K562 (cell line): ENCODE data around the gene JAG2. TPM values are rescaled to one million over a fixed set of nuclear protein-coding genes. Genes with fewer than 3 reads are reported as not detected.

ENCODE experiments used
- ATAC-seq: fragments of 200-7000 bp; cut with Tn5 transposase; 3 replicates; pipeline ENCODE4 v1.9.1; 2020; ENCODE audit warnings: moderate library complexity
- BruUV-seq: library from RNA; stranded (reverse); fragments of 400-500 nt; replicated peaks from 2 replicates; lab custom pipeline; 2021; lab: Mats Ljungman, UMichigan
- CTCF ChIA-PET: fragments of 300-600 bp; formaldehyde crosslinking; extraction: SDS; loops from one replicate; lab custom pipeline; 2021; ENCODE audit warnings: low intra/inter-chr PET ratio; lab: Yijun Ruan, JAX
- POLR2A ChIA-PET: fragments of 300-600, 350-650 bp; sonication (Branson Sonifier 250); formaldehyde crosslinking; extraction: SDS; loops from one replicate; lab custom pipeline; 2021; ENCODE audit warnings: antibody characterized with exemption, inconsistent platforms; lab: Yijun Ruan, JAX
- DNase-seq, 4 experiments: peaks; one replicate each; pipeline versions ENCODE4 v3.0.0 to v3.0.0-alpha.2; 2011 to 2018; ENCODE audit warnings: low spot score in 3 of 4, mixed read lengths in 3 of 4; ENCODE audit errors: extremely low read depth in 1 of 4
- FAIRE-seq: peaks from 2 replicates; lab custom pipeline; 2011; peaks lifted over from hg19 to GRCh38; lab: Jason Lieb, UNC
- H2AFZ ChIP-seq: 2 replicates; pipeline ENCODE4 v1.6.0; 2011; ENCODE audit warnings: low read depth, low read length, control low read depth, inconsistent platforms
- H3K27ac ChIP-seq: fragments of 200-600 bp; 3 replicates; pipeline ENCODE4 v1.8.0; 2011; ENCODE audit warnings: low read depth, mild to moderate bottlenecking, control low read depth, inconsistent platforms, low read length, moderate library complexity, mixed read lengths; ENCODE audit errors: extremely low read depth
- H3K27me3 ChIP-seq, 2 experiments: fragments of 300-600 bp in 1 of 2; 2 replicates in 1 of 2; 3 replicates in 1 of 2; pipeline versions ENCODE4 v1.6.0 to v1.8.0; 2011; ENCODE audit warnings: inconsistent platforms in 2 of 2, low read length in 2 of 2, mild to moderate bottlenecking in 1 of 2, mixed read lengths in 1 of 2, moderate library complexity in 1 of 2; ENCODE audit not compliant: control insufficient read depth in 2 of 2, insufficient read depth in 2 of 2
- H3K36me3 ChIP-seq: fragments of 300-600 bp; 3 replicates; pipeline ENCODE4 v1.8.0; 2011; ENCODE audit warnings: mild to moderate bottlenecking, low read length, inconsistent platforms; ENCODE audit not compliant: control insufficient read depth, insufficient read depth
- H3K4me1 ChIP-seq, 2 experiments: fragments of 200-600 bp in 1 of 2; replicated peaks in 1 of 2; 2 replicates in 1 of 2; 3 replicates in 1 of 2; pipeline versions ENCODE4 v1.5.1 to v1.8.0; 2011; ENCODE audit warnings: inconsistent platforms in 2 of 2, low read length in 2 of 2, mild to moderate bottlenecking in 1 of 2, mixed read lengths in 1 of 2, moderate library complexity in 1 of 2; ENCODE audit not compliant: control insufficient read depth in 2 of 2, insufficient read depth in 2 of 2
- H3K4me2 ChIP-seq: 2 replicates; pipeline ENCODE4 v1.6.1; 2011; ENCODE audit warnings: low read length, control low read depth, inconsistent platforms, mixed read lengths; ENCODE audit not compliant: insufficient read depth
- H3K4me3 ChIP-seq: fragments of 200-600 bp; sonication (generic), shearing (Covaris generic); 2 replicates; pipeline ENCODE4 v1.5.1; 2016; ENCODE audit warnings: control low read depth, inconsistent platforms
- H3K79me2 ChIP-seq: fragments of 200-600 bp; 3 replicates; pipeline ENCODE4 v1.8.0; 2011; ENCODE audit warnings: low read length, inconsistent platforms; ENCODE audit not compliant: control insufficient read depth, insufficient read depth
- H3K9ac ChIP-seq, 2 experiments: 2 replicates each; pipeline versions ENCODE4 v1.6.0 to v1.6.1; 2011; ENCODE audit warnings: low read depth in 2 of 2, low read length in 2 of 2, control low read depth in 1 of 2, inconsistent platforms in 1 of 2, mild to moderate bottlenecking in 1 of 2, mixed read lengths in 1 of 2; ENCODE audit not compliant: insufficient read depth in 1 of 2
- H3K9me1 ChIP-seq: one replicate; pipeline ENCODE4 v1.6.0; 2011; ENCODE audit warnings: inconsistent platforms, mild to moderate bottlenecking, low read length, moderate library complexity; ENCODE audit not compliant: control insufficient read depth, insufficient read depth
- H3K9me3 ChIP-seq: replicated peaks from 2 replicates; pipeline ENCODE4 v1.5.1; 2011; ENCODE audit warnings: low read depth, low read length, inconsistent platforms; ENCODE audit not compliant: control insufficient read depth, insufficient read depth
- H4K20me1 ChIP-seq: replicated peaks from 2 replicates; pipeline ENCODE4 v1.6.1; 2011; ENCODE audit warnings: low read length, inconsistent platforms, mixed read lengths; ENCODE audit not compliant: control insufficient read depth, insufficient read depth
- MEF2A ChIP-seq: IDR thresholded peaks from 2 replicates; pipeline ENCODE4 v1.6.1; 2011; ENCODE audit warnings: low read depth, mild to moderate bottlenecking, low read length, moderate library complexity; ENCODE audit not compliant: control insufficient read depth
- MYBL2 ChIP-seq, 2 experiments: fragments of 450-650 bp in 1 of 2; sonication (generic) in 1 of 2; formaldehyde crosslinking in 1 of 2; IDR thresholded peaks; 2 replicates each; pipeline versions ENCODE4 v1.6.1 to v1.8.1; 2017 to 2022; ENCODE audit warnings: borderline replicate concordance in 1 of 2, inconsistent platforms in 1 of 2, low read depth in 1 of 2, mild to moderate bottlenecking in 1 of 2, missing genetic modification reagents in 1 of 2, moderate library complexity in 1 of 2
- PRMT5 ChIP-seq: sonication (generic); formaldehyde crosslinking; IDR thresholded peaks from 2 replicates; pipeline ENCODE4 v1.5.0; 2020; ENCODE audit warnings: missing genetic modification reagents
- PTBP1 ChIP-seq: fragments of 200-400 bp; formaldehyde crosslinking; IDR thresholded peaks from 2 replicates; pipeline ENCODE4 v1.6.1; 2017; ENCODE audit warnings: low read depth, low read length
- ZKSCAN3 ChIP-seq: fragments of 250-450 bp; sonication (Bioruptor Pico); IDR thresholded peaks from 2 replicates; pipeline ENCODE4 v1.4.0; 2020
- ZNF134 ChIP-seq: fragments of 250-450 bp; sonication (Bioruptor Pico); conservative IDR thresholded peaks from 2 replicates; pipeline ENCODE4 v1.4.0; 2020
- ZNF589 ChIP-seq: fragments of 200-800 bp; sonication (Bioruptor generic); IDR thresholded peaks from 2 replicates; pipeline ENCODE4 v1.6.1; 2016; ENCODE audit warnings: low read depth, missing genetic modification characterization, missing compliant biosample characterization
- ZNF644 ChIP-seq: fragments of 200-800 bp; sonication (Bioruptor generic); IDR thresholded peaks from 2 replicates; pipeline ENCODE4 v1.6.1; 2016; ENCODE audit warnings: low read depth, missing genetic modification characterization, missing compliant biosample characterization
- WGBS: fragments of 100-300 bp; shearing (Covaris generic); methylation state at CpG from one replicate; pipeline ENCODE4 v1.1.6; 2016; ENCODE audit warnings: low coverage, mixed read lengths; ENCODE audit not compliant: insufficient coverage; ENCODE audit errors: missing lambda C conversion rate; 5-methylcytosine and 5-hydroxymethylcytosine counted together
- in situ Hi-C: fragments of 300-500 bp; cut with MboI; formaldehyde crosslinking; loops from 4 replicates; pipeline ENCODE4 v1.15.0; 2018; ENCODE audit warnings: inconsistent platforms, mixed read lengths
- intact Hi-C: fragments of 100-400 bp; cut with micrococcal nuclease; formaldehyde crosslinking; loops from 2 replicates; pipeline ENCODE4 v1.14.2; 2022
- polyA plus RNA-seq, 8 experiments: library from polyadenylated mRNA; depleted of rRNA in 4 of 8; stranded (reverse) in 5 of 8; unstranded in 3 of 8; fragments of >200 nt; fragmentation: Nextera tagmentation in 2 of 8; fragmentation: Illumina TruSeq in 1 of 8; extraction: Ambion mirVana in 2 of 8; extraction: Trizol in 1 of 8; gene quantifications; 2 replicates each; pipeline versions ENCODE4 v1.2.1 to v1.2.3, GENCODE V29; 2011 to 2014; ENCODE audit warnings: inconsistent platforms in 1 of 8, missing spikeins in 1 of 8
- total RNA-seq, 7 experiments: library from RNA; depleted of rRNA in 6 of 7; stranded (reverse); fragments of >200 nt in 6 of 7; fragmentation: Illumina TruSeq in 2 of 7; extraction: Trizol in 2 of 7; gene quantifications; 2 replicates each; pipeline versions ENCODE4 v1.2.1 to v1.2.3, GENCODE V29; 2011 to 2021; ENCODE audit warnings: low replicate concordance in 1 of 7
- TF ChIP-seq, protein P1 (sequence below): fragments of 250-450 bp; sonication (Bioruptor Pico); IDR thresholded peaks from 2 replicates; pipeline ENCODE4 v1.4.0; 2020

Gene JAG2
- total and polyA plus RNA-seq, 9 of the 15 experiments (the other 6 are each of a cell fraction or from before 2014, with no cell fraction given) = 0.25 to 48.4 (median 8.6) TPM

DNA sequence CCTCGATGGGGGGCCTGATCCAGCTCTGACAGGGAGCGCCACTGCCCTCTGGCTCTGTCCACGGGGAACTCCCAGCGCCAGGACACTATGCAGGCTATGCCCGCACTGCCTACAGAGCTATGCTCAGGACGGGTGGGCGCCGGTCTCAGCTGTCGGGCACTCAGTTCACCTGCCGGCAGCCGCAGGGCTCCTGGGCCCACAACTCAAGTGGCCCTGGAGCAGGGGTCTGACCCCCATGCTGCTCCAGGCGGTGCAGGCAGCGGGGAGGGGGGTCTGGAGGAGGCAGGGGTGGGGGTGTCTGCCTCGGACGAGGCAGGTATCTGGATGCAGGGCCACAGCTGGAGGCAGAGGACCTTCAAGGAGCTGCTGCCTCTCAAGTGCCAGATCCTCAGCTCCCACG, 41.1 kb upstream of the JAG2 start (continued):
- TF ChIP-seq, protein P1, sequence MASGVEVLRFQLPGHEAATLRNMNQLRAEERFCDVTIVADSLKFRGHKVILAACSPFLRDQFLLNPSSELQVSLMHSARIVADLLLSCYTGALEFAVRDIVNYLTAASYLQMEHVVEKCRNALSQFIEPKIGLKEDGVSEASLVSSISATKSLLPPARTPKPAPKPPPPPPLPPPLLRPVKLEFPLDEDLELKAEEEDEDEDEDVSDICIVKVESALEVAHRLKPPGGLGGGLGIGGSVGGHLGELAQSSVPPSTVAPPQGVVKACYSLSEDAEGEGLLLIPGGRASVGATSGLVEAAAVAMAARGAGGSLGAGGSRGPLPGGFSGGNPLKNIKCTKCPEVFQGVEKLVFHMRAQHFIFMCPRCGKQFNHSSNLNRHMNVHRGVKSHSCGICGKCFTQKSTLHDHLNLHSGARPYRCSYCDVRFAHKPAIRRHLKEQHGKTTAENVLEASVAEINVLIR (CRISPR knock-in tag) = no peak
- no peak for TF ChIP-seq ZNF644 (tag)
- no peak for TF ChIP-seq MYBL2 (IDR thresholded peaks at IDR 0.05; ENCODE audit: low read depth)
- no peak for TF ChIP-seq MYBL2 (CRISPR knock-in tag; IDR thresholded peaks at IDR 0.05; ENCODE audit: borderline replicate concordance)
- TF ChIP-seq PTBP1 = no peak

DNA sequence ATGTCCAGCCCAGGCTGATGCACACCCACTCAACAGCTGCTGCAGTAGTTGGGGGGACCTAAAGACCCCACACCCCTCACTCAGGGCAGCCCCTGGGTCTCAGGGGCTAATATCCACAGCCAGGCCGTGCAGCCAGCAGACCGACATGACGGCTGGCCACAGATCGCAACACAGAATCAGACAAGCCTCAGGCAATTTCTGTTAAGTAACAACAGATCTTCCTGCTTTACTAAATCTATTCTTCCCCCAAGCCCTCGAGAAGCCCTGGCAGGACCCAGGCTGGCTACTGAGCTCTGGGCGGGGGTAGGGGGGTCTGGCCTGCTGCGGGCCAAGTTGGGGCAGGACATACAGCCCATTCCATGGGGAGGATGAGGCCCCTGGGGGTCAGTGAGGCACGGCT, 40.5 kb upstream of the JAG2 start:
- Histone ChIP-seq H3K9me3 (no peaks in the 10 kb centered on the region), H3K4me2 (no peak overlapping the region), H3K27ac (no peak overlapping the region), H3K9me1 (no peaks in the 10 kb centered on the region), H3K79me2 (no peaks in the 10 kb centered on the region), H4K20me1 (peaks cover 3% of the 10 kb centered on the region; the same call in 1 of the 2 replicates), H3K4me1 (peaks cover 0 to 43% of the 10 kb centered on the region in 2 experiments; a peak in 2 of 5 replicates), H3K27me3 (no peaks in the 10 kb centered on the region), H3K9ac (no peak overlapping the region; a peak in 1 of 4 replicates), H3K4me3 (no peak overlapping the region), H2AFZ (no peak overlapping the region), H3K36me3 (peaks cover 5% of the 10 kb centered on the region; the same call in 1 of the 3 replicates)
- in situ Hi-C loops = no loop called here
- 89% methylated on average over 5 of the region's 8 CpGs for WGBS
- ATAC-seq = no peak
- CTCF ChIA-PET = no interaction called here
- no peak for TF ChIP-seq ZNF589
- TF ChIP-seq MEF2A = no peak
- no peak for TF ChIP-seq ZNF134
- TF ChIP-seq PRMT5 (CRISPR knock-in tag) = no peak
- no peak for TF ChIP-seq ZKSCAN3 (CRISPR knock-in tag)
- intact Hi-C loops = no loop called here
- FAIRE-seq = no peak
- DNase-seq = no peak
- POLR2A ChIA-PET = no interaction called here
- no TSS peak for BruUV-seq
